HepG2 (cell line): ENCODE data around the gene EIF5.

Experiments used
- CTCF ChIP-seq: sonication (generic); formaldehyde crosslinking; IDR thresholded peaks from 2 replicates; pipeline ENCODE4 v1.5.0; 2020; ENCODE audit warnings: mild to moderate bottlenecking, missing genetic modification reagents, moderate library complexity
- MAFK ChIP-seq, 2 experiments: IDR thresholded peaks in 1 of 2; conservative IDR thresholded peaks in 1 of 2; 2 replicates each; pipeline ENCODE4 v1.6.1; 2011; ENCODE audit warnings: improper control_type of control experiment in 2 of 2, low read length in 2 of 2
- POLR2AphosphoS5 ChIP-seq: IDR thresholded peaks from 2 replicates; pipeline ENCODE4 v1.6.1; 2012; ENCODE audit warnings: low read depth, low read length
- SNRNP70 ChIP-seq: fragments of 200-400 bp; formaldehyde crosslinking; IDR thresholded peaks from 2 replicates; pipeline ENCODE4 v1.6.1; 2017; ENCODE audit warnings: mild to moderate bottlenecking, low read depth, low read length, moderate library complexity

- TF ChIP-seq SNRNP70, result no peak
- no peak for TF ChIP-seq MAFK (conservative IDR thresholded peaks at IDR 0.05 in 1 of 2, IDR thresholded peaks at IDR 0.05 in 1 of 2; ENCODE audit: low read length in 2 of 2)
- TF ChIP-seq CTCF (CRISPR knock-in tag), result no peak
- TF ChIP-seq POLR2AphosphoS5, result no peak
Measured at GRCh38 chr14:103315941-103316340, 18.1 kb upstream of the EIF5 start.
